ENCODE results near the gene CTAG1B.
"Not testable (repeated sequence)": the region's sequence is repeated elsewhere in the genome, so short reads cannot be mapped to it uniquely, and the experiment has no call there.

The CTAG1B gene

DNA sequence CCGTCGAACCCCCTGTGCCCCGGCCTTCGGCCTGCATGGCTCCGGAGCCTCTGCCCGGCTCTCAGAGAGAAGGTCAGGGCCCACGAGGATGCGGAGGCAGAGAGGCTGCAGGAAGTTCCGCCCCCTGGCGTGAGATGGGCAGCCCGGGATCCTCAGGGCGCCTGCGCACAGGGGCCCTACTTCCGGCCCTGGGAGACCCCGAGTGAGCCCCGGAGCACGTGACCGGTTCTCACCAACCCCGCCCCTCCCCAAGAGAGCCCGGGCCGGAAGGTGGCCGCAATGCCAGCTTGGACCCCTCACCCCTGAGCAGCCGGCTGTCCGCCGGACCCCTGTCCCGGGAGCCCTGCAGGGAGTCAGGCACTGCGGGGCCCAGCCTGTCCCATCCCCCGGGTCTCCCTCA lies at the start of gene CTAG1B:
Gene CTAG1B, minus strand, starts transcription at position 101 of the 400 bp plus-strand sequence. Its CDS starts 64 bp downstream, at position 37.
- not testable (repeated sequence) for DNase-seq (ENCODE audit: low spot score)

DNA sequence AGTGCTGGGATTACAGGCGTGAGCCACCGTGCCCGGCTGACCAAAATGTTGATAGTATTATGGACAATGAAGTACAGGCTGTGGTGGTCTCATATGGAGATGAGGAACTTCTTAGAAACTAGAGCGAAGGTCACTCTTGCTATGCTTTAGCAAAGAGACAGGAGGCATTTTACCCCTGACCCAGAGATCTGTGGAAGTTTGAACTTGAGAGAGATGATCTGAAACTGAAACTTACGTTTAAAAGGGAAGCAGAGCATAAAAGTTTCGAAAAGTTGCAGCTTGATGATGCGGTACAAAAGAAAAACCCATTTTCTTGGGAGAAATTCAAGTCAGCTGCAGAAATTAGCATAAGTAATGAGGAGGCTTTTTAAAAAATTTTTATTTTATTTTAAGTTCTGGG lies 42.8 kb upstream of the CTAG1B start:
- no peak for DNase-seq (ENCODE audit: low spot score)

DNA sequence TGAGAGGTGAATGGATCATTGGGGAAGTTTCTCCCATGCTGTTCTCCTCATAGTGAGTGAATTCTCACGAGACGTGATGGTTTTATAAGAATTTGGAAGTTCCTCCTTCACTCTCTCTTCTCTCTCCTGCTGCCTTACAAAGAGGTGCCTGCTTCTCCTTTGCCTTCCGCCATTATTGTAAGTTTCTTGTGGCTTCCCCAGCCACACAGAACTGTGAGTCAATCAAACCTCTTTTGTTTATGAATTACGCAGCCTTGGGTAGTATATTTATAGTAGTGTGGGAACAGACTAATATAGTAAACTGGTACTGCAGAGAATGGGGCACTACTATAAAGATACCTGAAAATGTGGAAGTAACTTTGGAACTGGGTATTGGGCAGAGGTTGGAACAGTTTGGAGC lies 42.1 kb upstream of the CTAG1B start:
- DNase-seq (ENCODE audit: low spot score) = no peak

DNA sequence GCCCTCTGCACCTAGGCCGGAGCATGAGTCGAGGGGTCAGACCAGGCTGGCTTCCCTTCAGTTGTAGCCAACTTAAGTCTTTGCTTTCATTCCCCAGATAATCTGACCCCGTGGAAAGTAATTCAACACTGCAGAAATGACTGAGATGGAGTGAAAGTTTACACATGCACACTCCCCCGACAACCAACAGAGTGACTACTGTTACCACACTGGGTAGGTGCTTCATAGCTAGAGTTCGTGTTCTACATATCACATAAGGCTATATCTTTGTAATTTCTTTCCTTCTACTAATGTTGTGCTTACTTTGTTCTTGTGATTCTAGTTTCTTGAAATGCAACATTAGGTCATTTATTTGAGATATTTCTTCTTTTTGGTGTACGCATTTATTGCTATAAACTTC lies 41.5 kb upstream of the CTAG1B start:
- no peak for DNase-seq (ENCODE audit: low spot score)

DNA sequence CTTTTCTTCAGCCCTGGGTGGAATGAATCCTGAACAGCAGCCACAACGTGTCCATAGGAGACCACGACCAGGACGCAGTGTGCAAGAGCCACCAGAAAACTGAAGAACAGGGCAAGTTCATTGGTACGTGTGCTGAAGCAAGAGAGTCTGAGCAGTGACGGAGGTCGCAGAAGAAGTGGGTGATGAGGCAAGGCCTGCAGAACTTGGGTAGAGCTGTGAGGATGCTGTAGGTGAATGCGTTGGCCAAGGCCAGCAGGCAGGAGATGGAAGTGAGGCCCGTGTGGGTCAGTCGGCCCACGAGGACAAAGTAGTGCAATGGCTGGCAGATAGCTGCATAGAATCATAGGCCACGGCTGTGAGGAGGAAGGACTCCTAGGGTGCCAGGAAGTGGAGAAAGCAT lies 39.9 kb upstream of the CTAG1B start:
- no peak for DNase-seq (ENCODE audit: low spot score)

DNA sequence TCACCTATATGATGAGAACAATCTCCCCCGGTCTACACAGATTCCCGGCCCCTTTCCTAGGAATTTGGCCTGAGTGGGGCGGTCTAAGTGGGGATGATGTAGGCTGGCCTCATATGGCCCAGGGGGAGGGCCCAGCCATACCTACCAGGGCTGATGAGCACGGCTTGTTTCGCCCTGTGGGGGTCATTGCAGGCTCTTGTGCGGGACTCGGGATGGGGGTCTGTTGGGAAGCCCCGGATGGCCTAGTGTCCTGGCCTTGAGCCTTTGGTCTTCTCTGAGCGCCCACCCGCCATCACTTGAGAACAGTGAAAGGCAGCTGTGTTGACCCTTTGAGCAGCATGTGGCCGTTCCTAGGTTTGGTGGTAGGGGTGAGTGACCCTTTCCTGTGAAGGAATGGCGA lies 39.1 kb upstream of the CTAG1B start:
- no peak for DNase-seq (ENCODE audit: low spot score)

DNA sequence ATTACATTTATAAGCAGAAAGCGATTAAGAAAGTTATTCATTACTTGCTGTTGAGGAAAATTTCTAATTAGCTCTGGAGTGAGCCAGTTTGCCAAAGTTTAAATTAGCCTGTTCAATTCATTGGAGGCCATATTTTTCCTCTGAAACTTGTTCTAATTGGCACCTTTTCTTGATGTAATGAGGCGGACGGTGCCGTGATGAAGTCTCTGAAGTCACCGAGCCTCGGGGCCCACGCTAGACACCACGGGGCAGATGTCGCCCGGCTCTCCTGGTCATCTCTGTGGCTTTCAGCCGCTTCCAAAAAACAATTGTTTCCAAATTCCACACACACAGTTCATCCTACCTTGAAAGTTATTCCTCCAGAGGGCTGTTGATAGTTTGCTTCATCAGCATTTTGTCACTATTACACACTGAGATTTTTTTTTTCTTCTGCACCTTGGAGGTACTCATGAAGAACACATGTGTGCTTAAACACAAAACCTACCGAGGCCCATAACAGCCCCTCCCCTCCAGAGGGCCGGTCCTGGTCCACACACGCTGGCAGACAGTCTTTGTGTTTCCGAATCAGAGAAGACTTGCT lies 38.2 kb upstream of the CTAG1B start:
- no peak for DNase-seq (ENCODE audit: low spot score)

DNA sequence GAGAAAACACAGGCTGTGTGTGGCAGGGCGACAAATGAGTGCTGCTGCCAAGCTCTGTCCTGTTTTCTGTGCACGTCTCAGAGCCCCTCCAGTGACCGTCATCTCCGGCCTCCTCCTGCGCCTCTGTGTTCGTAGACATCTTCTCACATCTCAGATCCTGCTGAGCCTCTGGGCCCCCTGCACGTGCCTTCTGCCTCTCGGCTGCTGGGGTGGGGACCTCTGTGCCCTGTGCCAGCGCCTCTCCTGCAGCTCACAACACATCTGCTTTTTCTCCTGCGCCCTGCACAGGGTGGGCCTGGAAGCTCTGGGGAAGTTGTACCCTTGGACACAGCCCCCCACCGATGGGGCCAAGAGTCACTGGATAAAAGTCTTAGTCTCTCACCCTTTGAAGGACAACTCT lies 36.7 kb upstream of the CTAG1B start:
- no peak for DNase-seq (ENCODE audit: low spot score)

DNA sequence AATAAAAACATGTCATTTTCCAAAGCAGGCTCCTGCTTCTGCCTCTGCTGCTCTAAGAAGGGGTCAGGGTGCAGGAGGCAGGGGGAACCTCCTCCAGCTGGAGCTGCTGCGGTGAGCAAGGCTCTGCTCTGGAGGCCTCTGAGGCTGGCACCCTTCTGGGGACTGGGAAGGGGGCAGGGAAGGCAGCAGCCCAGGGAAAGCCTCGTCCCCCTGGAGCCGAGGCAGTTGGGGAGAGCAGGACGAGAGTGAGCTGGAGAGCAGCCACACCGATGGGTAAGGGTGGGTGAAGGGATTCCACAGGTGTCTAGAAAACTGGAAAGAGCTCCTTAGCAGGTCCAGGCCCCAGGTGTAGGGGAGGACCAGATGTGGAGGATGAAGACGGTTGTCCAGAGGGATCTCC lies 36.3 kb upstream of the CTAG1B start:
- no peak for DNase-seq (ENCODE audit: low spot score)

DNA sequence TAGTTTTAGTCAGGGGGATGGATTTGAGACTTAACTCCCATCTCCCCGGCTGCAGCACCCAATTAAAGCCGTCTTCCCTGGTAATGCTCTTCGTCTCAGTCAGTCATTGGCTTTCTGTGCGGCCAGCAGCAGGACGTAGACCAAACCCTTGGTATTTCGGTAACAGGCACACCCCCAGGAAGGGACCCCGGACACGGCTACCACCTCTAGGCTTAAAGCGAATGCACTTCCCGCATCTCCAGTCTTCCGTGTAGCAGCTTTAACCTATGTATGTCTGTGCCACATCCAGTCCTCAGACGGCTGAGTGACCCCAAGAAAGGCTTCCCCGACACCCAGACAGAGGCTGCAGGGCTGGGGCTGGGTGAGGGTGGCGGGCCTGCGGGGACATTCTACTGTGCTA lies 35.8 kb upstream of the CTAG1B start:
- no peak for DNase-seq (ENCODE audit: low spot score)

DNA sequence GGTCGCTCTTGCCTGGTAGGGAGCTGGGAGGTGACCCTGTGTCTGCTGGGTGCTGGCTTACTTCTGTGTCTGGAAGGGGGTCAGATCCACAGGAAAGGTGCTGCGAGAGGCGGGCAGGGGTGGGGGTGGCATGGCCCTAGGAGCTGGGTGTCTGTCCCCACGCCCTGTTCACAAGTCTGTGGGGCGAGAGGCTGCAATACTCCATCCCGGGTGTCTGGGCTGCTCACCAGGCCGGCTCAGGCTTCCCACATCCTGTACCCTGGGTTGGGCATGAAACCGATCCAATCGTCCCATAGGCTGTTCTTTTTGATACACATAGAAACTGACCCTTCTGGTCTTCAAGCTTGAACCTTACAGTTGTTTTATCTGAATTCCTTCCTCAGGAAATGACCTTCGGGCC lies 35.3 kb upstream of the CTAG1B start:
- no peak for DNase-seq (ENCODE audit: low spot score)

DNA sequence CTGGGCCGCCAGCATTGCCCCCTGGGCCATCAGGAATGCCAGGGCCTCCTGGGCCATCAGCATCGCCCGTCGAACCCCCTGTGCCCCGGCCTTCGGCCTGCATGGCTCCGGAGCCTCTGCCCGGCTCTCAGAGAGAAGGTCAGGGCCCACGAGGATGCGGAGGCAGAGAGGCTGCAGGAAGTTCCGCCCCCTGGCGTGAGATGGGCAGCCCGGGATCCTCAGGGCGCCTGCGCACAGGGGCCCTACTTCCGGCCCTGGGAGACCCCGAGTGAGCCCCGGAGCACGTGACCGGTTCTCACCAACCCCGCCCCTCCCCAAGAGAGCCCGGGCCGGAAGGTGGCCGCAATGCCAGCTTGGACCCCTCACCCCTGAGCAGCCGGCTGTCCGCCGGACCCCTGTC lies 34.3 kb upstream of the CTAG1B start, which contains the start of gene CTAG2:
Gene CTAG2, minus strand, starts transcription at position 167 of the 400 bp plus-strand sequence. Its CDS starts 64 bp downstream, at position 103.
- DNase-seq (ENCODE audit: low spot score) = not testable (repeated sequence)

DNA sequence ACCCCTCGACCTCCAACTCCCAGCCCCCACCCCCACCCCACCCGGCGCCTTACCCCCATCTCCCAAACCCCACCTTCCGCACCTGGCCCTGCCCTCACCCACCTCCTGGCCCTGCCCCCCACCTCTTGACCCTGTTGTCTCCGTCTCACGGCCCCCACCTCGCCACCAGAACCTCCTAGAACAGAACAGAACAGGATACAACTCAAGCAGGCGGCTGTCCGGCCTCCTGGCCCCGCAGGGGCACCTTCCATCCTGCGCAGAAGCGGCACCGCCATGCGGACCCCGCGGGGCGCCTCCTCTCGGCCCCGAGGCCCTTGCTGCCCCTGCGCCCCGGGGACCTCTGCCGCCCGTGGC lies 33.9 kb upstream of the CTAG1B start:
- DNase-seq (ENCODE audit: low spot score) = no peak

DNA sequence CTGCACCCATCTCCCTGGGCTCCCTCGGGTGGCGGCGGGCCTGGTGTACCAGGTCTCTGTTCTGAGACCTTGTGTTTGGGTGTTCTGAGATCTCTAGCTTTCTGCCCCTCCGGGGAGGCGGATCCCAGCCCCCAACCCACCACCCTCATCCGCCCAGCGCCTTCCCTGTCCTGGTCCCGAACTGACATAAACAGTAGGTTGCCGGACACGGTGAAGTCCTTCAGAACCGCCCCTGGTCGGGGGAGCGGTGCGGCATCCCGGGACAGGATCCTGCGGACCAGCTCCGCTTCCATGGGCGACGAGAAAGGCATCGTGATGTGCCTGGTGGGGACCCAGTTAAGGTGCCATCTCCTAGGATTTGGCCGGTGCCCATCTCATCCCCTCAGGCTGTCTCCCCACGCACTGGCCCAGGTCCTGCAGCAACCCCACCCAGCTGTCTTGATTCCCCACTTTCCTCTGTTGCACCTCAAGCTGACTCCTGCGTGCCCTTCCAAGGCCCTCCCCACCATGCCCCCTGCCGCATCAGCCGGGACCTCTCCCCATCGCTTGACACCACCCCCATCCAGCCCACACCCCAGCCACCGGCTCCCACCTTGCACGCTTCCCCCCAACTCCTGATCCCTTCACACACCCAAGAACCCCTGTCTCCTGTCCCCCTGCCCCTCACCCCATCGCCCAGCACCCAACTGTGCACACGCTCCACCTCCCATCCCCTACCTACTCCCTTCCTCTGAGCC lies 33.4 kb upstream of the CTAG1B start:
- DNase-seq (ENCODE audit: low spot score) = no peak

DNA sequence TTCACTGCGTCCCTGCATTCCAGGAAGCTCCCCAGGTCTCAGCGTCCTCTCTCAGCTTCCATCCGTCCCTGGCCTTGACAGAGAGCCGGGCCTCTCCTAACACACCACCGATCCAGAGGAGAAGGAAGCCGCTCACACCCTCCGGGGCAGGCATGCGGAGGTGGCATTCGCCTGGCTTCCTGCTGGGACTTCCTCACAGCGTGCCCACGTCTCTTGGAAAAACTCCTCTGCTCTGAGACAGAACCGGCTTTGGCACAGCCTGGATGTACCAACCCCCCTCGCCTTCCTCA lies 31.1 kb upstream of the CTAG1B start:
- DNase-seq (ENCODE audit: low spot score) = no peak

DNA sequence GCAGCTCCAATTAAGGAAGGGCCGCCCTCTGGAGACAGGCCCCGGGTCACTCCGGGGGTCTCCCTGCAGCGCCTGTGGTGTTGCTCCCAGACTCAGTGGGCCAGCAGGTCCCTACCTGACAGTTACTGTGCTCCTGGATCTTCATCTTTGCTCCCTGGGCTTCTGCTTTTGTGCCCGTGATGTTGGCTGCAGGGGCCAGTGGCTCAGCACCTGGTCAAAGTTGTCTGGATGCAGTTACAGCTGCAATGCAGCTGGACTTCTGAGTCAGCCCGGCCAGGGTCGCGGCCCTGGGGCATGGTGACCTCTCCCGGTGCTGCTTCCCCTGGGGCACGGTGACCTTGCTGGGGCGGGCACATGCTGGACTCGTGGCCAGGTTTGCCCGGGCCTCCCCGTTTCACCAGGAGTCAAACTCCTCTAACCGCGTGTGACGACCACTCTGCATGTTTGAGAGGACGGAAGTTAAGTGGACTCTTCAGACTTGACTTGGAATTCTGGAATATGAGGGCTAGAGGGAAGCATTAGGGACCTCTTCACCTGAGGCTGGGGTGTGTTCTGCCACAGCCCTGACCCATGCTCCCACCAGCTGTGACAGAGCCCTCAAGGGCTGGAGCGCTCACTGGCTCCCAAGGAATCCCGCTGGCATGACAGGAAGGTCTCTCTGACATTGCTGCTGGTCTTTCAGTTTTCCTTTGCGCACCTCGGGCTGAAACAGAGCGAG lies 30.6 kb upstream of the CTAG1B start:
- no peak for DNase-seq (ENCODE audit: low spot score)

DNA sequence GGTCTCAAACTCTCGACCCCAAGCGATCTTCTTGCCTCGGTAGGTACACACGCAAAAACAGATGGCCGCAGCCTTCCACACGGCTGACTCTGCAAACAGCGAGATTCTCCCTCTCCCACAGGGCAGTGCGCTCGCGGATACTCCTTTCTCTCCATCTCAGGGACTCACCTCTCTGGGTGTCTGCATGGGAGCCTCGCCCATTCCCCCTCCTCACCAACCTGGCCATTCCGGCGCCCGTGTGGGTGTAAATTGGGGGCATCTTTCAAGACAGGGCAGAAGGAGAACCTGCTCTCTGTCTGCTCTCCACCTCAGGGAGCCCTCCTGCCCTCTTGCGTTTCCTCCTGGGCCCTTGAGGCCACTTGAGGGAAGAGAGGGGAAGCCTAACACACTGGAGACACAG lies 29.8 kb upstream of the CTAG1B start:
- no peak for DNase-seq (ENCODE audit: low spot score)

DNA sequence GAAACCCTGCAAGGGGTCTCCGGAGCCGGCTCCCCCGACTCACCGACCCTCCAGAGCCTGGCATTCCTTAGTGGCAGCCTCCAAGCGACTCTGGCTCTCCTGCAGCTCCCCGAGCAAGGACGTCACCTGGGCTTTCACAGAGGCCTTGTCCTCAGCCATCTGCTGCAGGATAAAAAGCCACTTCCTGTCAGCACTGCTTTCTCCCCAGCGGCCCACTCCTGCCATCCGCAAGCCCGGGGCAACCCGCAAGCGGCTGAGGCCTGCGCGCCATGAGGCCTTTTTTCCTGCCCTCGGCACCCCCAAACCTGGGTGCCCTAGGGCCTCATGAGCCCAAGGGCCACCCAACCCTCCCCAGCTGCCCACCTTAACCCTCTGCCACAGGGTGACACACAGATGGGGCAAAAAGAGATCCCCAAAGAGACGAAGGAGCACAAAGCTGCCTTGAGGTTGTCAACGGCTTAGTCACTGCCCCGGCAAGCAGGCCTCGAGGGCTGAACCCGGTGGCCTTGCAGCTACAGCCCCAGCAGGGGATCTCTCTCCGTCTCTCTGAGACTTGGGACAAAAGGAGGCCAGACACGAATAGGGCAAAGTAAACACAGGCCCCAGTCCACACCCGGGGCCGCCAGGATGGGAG lies 26.8 kb upstream of the CTAG1B start:
- DNase-seq (ENCODE audit: low spot score) = not testable (repeated sequence)

DNA sequence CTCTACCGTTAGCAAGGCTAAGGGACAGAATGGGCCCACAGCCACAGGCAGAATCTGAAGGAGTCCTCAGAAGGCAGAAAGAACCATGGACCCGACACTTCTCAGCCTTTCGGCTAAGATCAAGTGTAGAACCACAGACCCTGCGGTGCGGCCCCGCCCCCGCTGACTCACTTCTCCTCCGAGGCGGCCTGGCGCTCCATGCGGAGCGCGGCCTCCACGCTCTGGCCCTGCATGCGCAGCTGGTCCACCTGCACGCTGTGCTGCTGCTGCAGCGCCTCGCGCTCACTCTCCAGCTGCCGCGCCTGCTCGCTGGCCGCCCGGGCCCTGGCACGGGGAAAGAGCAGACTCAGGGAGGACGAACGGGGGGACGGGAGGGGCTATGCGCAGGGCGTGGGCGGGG lies 24.6 kb upstream of the CTAG1B start:
- DNase-seq (ENCODE audit: low spot score) = not testable (repeated sequence)

DNA sequence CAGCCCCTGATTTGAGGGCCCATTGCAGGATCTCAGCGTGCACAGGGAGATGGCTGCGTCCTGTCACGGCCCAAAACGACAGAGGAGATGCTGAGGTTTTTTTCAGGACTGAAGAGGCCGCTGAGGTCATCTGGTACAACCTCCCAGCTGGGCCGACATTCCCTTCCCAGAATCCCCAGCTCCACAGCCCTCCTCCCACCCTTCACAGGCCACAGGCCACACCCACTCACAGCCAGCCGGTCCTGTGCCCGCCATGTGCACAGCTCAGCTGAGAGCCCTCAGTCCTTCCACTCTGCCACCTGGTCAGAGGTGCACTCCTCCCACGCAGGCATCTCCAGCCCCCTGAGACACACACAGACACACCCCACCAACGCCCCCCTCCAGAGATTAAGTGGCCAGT lies 22.7 kb upstream of the CTAG1B start:
- DNase-seq (ENCODE audit: low spot score) = not testable (repeated sequence)

DNA sequence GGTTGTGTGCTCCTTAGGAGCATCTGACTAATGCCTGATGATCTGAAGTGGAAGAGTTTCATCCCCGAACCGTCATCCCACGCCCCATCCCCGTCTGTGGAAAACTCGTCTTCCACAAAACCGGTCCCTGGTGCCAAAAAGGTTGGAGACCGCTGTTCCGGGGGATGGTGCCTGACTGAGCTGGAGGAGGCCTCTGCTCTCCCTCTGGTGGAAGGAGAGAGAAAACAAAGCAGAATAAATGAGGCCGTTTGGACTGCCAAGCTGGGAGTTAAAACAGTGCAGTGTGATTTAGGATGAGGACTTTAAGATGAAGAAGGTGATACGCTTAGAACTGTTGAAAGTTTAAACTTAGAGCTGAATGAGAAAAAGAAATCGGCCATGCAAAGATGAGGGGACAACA lies 14.6 kb upstream of the CTAG1B start:
- DNase-seq (ENCODE audit: low spot score) = not testable (repeated sequence)

DNA sequence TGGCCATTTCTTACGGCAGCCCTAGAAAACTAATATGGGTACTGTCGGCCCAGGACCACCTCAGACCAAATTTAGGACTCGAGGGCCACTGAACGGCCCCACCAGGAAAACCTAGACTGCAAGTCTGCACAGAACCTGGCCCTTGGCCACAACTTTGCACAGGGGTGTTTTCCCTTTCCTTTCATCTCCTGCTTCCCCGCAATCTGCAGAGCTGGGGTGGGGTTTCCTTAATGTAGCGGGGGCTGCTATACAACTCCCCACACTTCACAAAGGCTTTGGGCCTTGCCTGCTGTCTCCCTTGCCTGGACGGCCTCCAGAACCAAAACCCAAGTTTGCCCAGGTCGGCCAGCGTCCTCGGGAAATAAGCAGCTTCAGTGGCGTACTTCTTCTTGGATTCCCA lies 11.9 kb upstream of the CTAG1B start:
- not testable (repeated sequence) for DNase-seq (ENCODE audit: low spot score)

DNA sequence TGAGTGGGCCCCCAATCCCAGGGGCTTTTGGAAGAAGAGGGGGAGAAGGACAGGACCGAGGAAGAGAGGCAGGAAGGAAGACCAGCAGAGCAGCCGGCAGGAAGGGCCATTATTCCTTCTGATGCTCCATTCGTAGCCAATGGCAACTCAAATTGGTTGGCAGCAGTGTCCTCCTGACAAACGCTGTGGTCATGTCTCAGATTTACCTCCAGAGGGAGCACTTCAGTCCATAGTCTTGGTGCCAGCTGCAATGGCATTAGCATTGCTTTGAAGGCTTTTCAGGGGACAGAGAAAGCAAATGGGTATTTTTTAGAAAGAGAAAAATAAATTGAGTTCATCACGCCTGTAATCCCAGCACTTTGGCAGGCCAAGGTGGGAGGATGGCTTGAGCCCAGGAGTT lies 9.9 kb upstream of the CTAG1B start:
- not testable (repeated sequence) for DNase-seq (ENCODE audit: low spot score)

All from CD4-positive, alpha-beta T cell treated with Interleukin-15 for 4 hours (primary cell).